ENCODE results near the gene SPART.

GRCh38 chr13:36286006-36286405 is 60.2 kb downstream of the SPART start:
- TF ChIP-seq, protein P1, sequence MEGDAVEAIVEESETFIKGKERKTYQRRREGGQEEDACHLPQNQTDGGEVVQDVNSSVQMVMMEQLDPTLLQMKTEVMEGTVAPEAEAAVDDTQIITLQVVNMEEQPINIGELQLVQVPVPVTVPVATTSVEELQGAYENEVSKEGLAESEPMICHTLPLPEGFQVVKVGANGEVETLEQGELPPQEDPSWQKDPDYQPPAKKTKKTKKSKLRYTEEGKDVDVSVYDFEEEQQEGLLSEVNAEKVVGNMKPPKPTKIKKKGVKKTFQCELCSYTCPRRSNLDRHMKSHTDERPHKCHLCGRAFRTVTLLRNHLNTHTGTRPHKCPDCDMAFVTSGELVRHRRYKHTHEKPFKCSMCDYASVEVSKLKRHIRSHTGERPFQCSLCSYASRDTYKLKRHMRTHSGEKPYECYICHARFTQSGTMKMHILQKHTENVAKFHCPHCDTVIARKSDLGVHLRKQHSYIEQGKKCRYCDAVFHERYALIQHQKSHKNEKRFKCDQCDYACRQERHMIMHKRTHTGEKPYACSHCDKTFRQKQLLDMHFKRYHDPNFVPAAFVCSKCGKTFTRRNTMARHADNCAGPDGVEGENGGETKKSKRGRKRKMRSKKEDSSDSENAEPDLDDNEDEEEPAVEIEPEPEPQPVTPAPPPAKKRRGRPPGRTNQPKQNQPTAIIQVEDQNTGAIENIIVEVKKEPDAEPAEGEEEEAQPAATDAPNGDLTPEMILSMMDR (conservative IDR thresholded peaks at IDR 0.05; ENCODE audit: low read depth, low read length): no peak
- TF ChIP-seq EZH2 (IDR thresholded peaks at IDR 0.05; ENCODE audit: borderline replicate concordance, low read depth, low read length, poor library complexity, severe bottlenecking): no peak
